Fibroblast of lung (primary cell): Measurements from ENCODE around the gene C3. TPM values are rescaled to one million over a fixed set of nuclear protein-coding genes. Genes with fewer than 3 reads are reported as not detected.

Experiments used
- DNase-seq, 2 donors: peaks; one replicate each; pipeline versions ENCODE4 v3.0.0 to v3.0.0-alpha.2; 2010; ENCODE audit warnings: low read depth in 2 of 2
- H2AFZ ChIP-seq: 2 replicates; pipeline ENCODE4 v1.5.1; 2012; ENCODE audit warnings: low read length, control low read depth, inconsistent platforms
- H3K27ac ChIP-seq: 2 replicates; pipeline ENCODE4 v1.5.1; 2011; ENCODE audit warnings: low read length, control low read depth; ENCODE audit not compliant: insufficient read depth
- H3K27me3 ChIP-seq: 2 replicates; pipeline ENCODE4 v1.5.1; 2011; ENCODE audit warnings: mild to moderate bottlenecking, low read length; ENCODE audit not compliant: control insufficient read depth, insufficient read depth
- H3K36me3 ChIP-seq: 2 replicates; pipeline ENCODE4 v1.5.1; 2011; ENCODE audit warnings: low read length; ENCODE audit not compliant: control insufficient read depth, insufficient read depth
- H3K4me1 ChIP-seq: 2 replicates; pipeline ENCODE4 v1.5.1; 2011; ENCODE audit warnings: low read length; ENCODE audit not compliant: control insufficient read depth, insufficient read depth; ENCODE audit errors: extremely low read depth
- H3K4me2 ChIP-seq: 2 replicates; pipeline ENCODE4 v1.5.1; 2011; ENCODE audit warnings: low read length, control low read depth; ENCODE audit not compliant: insufficient read depth; ENCODE audit errors: extremely low read depth
- H3K4me3 ChIP-seq, 4 experiments: fragments of 200-600 bp in 1 of 4; sonication (generic) in 1 of 4; replicated peaks in 1 of 4; 2 replicates each; pipeline ENCODE4 v1.5.1; 2011 to 2016; ENCODE audit warnings: low read length in 4 of 4, low read depth in 3 of 4, mild to moderate bottlenecking in 3 of 4, control low read depth in 2 of 4, inconsistent platforms in 1 of 4, mixed read lengths in 1 of 4; ENCODE audit not compliant: insufficient read depth in 1 of 4; ENCODE audit errors: control extremely low read depth in 1 of 4
- H3K79me2 ChIP-seq: 2 replicates; pipeline ENCODE4 v1.5.1; 2012; ENCODE audit warnings: mild to moderate bottlenecking, low read length, inconsistent platforms; ENCODE audit not compliant: control insufficient read depth, insufficient read depth
- H3K9ac ChIP-seq: 2 replicates; pipeline ENCODE4 v1.5.1; 2011; ENCODE audit warnings: mild to moderate bottlenecking, low read length, control low read depth; ENCODE audit not compliant: insufficient read depth
- H3K9me3 ChIP-seq: 2 replicates; pipeline ENCODE4 v1.5.1; 2012; ENCODE audit warnings: low read depth, low read length; ENCODE audit not compliant: control insufficient read depth, insufficient read depth
- H4K20me1 ChIP-seq: 2 replicates; pipeline ENCODE4 v1.5.1; 2011; ENCODE audit warnings: low read length; ENCODE audit not compliant: control insufficient read depth, insufficient read depth; ENCODE audit errors: extremely low read depth
- CTCF ChIP-seq, 2 donors: IDR thresholded peaks in 1 of 2; conservative IDR thresholded peaks in 1 of 2; 1 replicate in 1 of 2; 2 replicates in 1 of 2; pipeline ENCODE4 v1.5.1; 2011 to 2012; ENCODE audit warnings: low read length in 2 of 2, control low read depth in 1 of 2, inconsistent platforms in 1 of 2, low read depth in 1 of 2, mild to moderate bottlenecking in 1 of 2
- EZH2 ChIP-seq: IDR thresholded peaks from 2 replicates; pipeline ENCODE4 v1.5.1; 2012; ENCODE audit warnings: low read length, control low read depth, mild to moderate bottlenecking; ENCODE audit errors: missing control alignments
- polyA plus RNA-seq, 2 donors: library from polyadenylated mRNA; depleted of rRNA in 1 of 2; stranded (reverse) in 1 of 2; unstranded in 1 of 2; fragments of >200 nt; gene quantifications; 2 replicates each; pipeline ENCODE4 v1.2.1, GENCODE V29; 2011 to 2012; ENCODE audit warnings: missing spikeins in 1 of 2
- total RNA-seq: library from RNA; depleted of rRNA; stranded (reverse); fragments of >200 nt; gene quantifications from 2 replicates; pipeline ENCODE4 v1.2.1, GENCODE V29; 2014

Gene C3
- total and polyA plus RNA-seq, 2 donors (not counting 1 experiment from before 2014, with no cell fraction given): 1.2 to 2.5 TPM

- Histone ChIP-seq H3K9me3 (no peaks in the 10 kb centered on the region), H3K4me1 (no peaks in the 10 kb centered on the region), H3K27me3 (no peaks in the 10 kb centered on the region), H3K4me3 (no peak overlapping the region), H3K27ac (no peak overlapping the region), H2AFZ (no peak overlapping the region), H3K9ac (no peak overlapping the region), H3K36me3 (no peaks in the 10 kb centered on the region), H3K79me2 (no peaks in the 10 kb centered on the region), H4K20me1 (no peaks in the 10 kb centered on the region), H3K4me2 (no peak overlapping the region)
- TF ChIP-seq EZH2 (no peak), CTCF (conservative IDR thresholded peaks at IDR 0.05 in 1 of 2, IDR thresholded peaks at IDR 0.05 in 1 of 2; ENCODE audit: low read depth in 1 of 2, low read length in 2 of 2) (no peak)
- DNase-seq: no peak
These were observed 23.2 kb downstream of the C3 start for GRCh38 chr19:6697291-6697690.

DNA sequence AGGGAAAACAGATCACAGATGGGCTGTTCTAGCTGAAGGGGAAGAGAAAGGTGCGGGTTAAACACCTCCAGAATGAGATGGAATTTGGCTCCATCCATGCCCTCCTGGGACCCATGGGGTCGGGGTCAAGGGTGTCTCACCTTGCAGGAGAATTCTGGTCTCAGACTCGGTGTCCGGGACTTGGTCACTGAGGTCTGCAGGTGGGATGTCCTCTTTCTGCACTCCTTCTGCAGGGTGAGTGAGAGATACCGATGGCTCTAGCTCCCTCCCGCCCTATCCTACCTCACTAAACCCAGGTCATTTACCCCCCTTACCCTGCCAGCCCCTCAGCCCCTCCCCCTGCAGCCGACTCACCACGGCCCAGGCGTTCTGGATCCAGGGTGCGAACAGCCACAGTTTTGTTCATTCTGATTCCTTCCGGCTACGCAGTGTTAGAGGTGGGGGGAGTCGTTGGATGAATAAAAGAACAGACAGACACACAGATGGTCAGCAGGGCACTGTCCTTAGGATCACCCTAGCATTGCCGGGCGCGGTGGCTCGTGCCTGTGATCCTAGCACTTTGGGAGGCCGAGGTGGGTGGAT lies 24.1 kb downstream of the C3 start:
- no peak overlapping the region for H3K4me3 ChIP-seq
- no peaks in the 10 kb centered on the region for H3K9me3 ChIP-seq
- no peak for TF ChIP-seq CTCF (conservative IDR thresholded peaks at IDR 0.05 in 1 of 2, IDR thresholded peaks at IDR 0.05 in 1 of 2; ENCODE audit: low read depth in 1 of 2, low read length in 2 of 2)
- no peak for TF ChIP-seq EZH2
- no peaks in the 10 kb centered on the region for H3K36me3 ChIP-seq
- H3K4me1 ChIP-seq: no peaks in the 10 kb centered on the region
- no peaks in the 10 kb centered on the region for H3K27me3 ChIP-seq
- no peaks in the 10 kb centered on the region for H4K20me1 ChIP-seq
- no peak for DNase-seq
- H3K4me2 ChIP-seq: no peak overlapping the region
- H3K27ac ChIP-seq: no peak overlapping the region
- no peak overlapping the region for H2AFZ ChIP-seq
- H3K9ac ChIP-seq: no peak overlapping the region
- H3K79me2 ChIP-seq: no peaks in the 10 kb centered on the region

GRCh38 chr19:6694147-6694815 lies 26.2 kb downstream of the C3 start:
- no peak overlapping the region for H3K27ac ChIP-seq
- no peaks in the 10 kb centered on the region for H3K9me3 ChIP-seq
- no peak overlapping the region for H3K4me2 ChIP-seq
- no peaks in the 10 kb centered on the region for H3K36me3 ChIP-seq
- H3K27me3 ChIP-seq: no peaks in the 10 kb centered on the region
- DNase-seq: no peak
- no peaks in the 10 kb centered on the region for H3K79me2 ChIP-seq
- H3K4me3 ChIP-seq: no peak overlapping the region
- TF ChIP-seq EZH2 (no peak), CTCF (conservative IDR thresholded peaks at IDR 0.05 in 1 of 2, IDR thresholded peaks at IDR 0.05 in 1 of 2; ENCODE audit: low read depth in 1 of 2, low read length in 2 of 2) (no peak)
- no peaks in the 10 kb centered on the region for H4K20me1 ChIP-seq
- H3K9ac ChIP-seq: no peak overlapping the region
- H2AFZ ChIP-seq: no peak overlapping the region
- H3K4me1 ChIP-seq: no peaks in the 10 kb centered on the region
